Dedifferentiated amniotic fluid mesenchymal stem cell (primary cell): ENCODE measurements around the gene SFXN4.
A peak's percentile ranks its signal among the peaks of the same experiment; 100 is the strongest.

ENCODE experiments used
- DNase-seq: peaks from one replicate; pipeline ENCODE4 v3.0.0-alpha.2; 2016; ENCODE audit errors: extremely low spot score

SFXN4 gene

GRCh38 chr10:119165171-119166117, at the start of gene SFXN4:
SFXN4 (minus strand) TSS chr10:119165714; CDS start chr10:119165647, 67 bp downstream.
- DNase-seq: no peak

- no peak for DNase-seq
These were observed 46.3 kb upstream of the SFXN4 start for GRCh38 chr10:119211625-119212441.

GRCh38 chr10:119211176-119211575, 45.7 kb upstream of the SFXN4 start:
- DNase-seq: peak; percentile 81

- no peak for DNase-seq
These were observed 45.1 kb upstream of the SFXN4 start for GRCh38 chr10:119210633-119211032.

GRCh38 chr10:119209736-119210355, 44.3 kb upstream of the SFXN4 start:
- DNase-seq: no peak

- peak; percentile 53 for DNase-seq
These were observed 43.7 kb upstream of the SFXN4 start for GRCh38 chr10:119209035-119209735.

GRCh38 chr10:119208553-119208940, 43.0 kb upstream of the SFXN4 start:
- no peak for DNase-seq

- DNase-seq: peak; percentile 49
These were observed 42.4 kb upstream of the SFXN4 start for GRCh38 chr10:119207713-119208552.

- peak; percentile 95 for DNase-seq
These were observed 41.8 kb upstream of the SFXN4 start, which contains the start of gene GRK5 for GRCh38 chr10:119207366-119207666. GRK5 (plus strand) TSS chr10:119207571; CDS start chr10:119207918, 347 bp downstream.

- DNase-seq: no peak
These were observed 41.3 kb upstream of the SFXN4 start for GRCh38 chr10:119206603-119207365.

GRCh38 chr10:119205894-119206602, 40.5 kb upstream of the SFXN4 start:
- DNase-seq: no peak

- no peak for DNase-seq
These were observed 37.5 kb upstream of the SFXN4 start for GRCh38 chr10:119203006-119203405.

GRCh38 chr10:119201233-119201632, 35.7 kb upstream of the SFXN4 start:
- no peak for DNase-seq

GRCh38 chr10:119199231-119199992, 33.9 kb upstream of the SFXN4 start:
- DNase-seq: peak; percentile 78

- DNase-seq: no peak
These were observed 32.9 kb upstream of the SFXN4 start for GRCh38 chr10:119198438-119198837.

GRCh38 chr10:119197921-119198320, 32.4 kb upstream of the SFXN4 start:
- DNase-seq: no peak

GRCh38 chr10:119191881-119192280, 26.4 kb upstream of the SFXN4 start:
- no peak for DNase-seq

GRCh38 chr10:119190954-119191785, 25.7 kb upstream of the SFXN4 start:
- no peak for DNase-seq
